Effector CD8-positive, alpha-beta T cell (primary cell): Measurements from ENCODE around the gene MYBPHL.

Experiments used
- DNase-seq: peaks from one replicate; lab custom pipeline; 2025; lab: John Stamatoyannopoulos, UW

MYBPHL gene

DNA sequence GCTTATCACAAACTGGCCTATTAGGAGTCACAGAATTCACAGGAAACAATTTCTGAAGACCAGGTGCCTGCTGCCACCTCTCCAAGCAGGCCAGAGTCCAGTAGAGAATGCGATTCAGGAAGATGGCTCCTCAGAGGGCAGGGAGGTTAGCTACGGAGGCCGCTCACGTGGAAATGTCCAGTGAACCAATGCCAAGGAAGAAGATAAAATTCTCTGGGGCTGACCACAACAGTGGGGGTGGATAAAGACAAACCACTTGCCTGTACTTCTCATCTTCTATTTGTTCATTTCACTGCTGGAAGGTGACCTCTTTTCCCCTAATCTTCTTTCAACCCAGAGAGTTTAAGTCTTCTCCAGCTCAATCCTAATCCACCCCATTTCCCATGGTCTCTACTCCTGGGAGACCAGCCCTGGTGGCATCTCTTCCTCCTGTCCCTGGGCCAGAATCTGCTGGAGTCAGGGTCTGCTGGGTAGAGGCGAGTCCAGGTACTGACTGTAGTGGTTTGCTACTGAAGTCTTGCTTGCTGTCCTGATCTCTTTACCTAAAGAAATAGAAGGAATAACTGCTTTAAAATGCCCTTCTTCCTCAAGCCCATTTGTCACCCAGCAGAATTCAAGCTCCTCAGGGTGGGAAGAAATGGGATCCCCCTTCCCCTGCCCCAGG, 27.1 kb downstream of the MYBPHL start:
- DNase-seq, result no peak

DNA sequence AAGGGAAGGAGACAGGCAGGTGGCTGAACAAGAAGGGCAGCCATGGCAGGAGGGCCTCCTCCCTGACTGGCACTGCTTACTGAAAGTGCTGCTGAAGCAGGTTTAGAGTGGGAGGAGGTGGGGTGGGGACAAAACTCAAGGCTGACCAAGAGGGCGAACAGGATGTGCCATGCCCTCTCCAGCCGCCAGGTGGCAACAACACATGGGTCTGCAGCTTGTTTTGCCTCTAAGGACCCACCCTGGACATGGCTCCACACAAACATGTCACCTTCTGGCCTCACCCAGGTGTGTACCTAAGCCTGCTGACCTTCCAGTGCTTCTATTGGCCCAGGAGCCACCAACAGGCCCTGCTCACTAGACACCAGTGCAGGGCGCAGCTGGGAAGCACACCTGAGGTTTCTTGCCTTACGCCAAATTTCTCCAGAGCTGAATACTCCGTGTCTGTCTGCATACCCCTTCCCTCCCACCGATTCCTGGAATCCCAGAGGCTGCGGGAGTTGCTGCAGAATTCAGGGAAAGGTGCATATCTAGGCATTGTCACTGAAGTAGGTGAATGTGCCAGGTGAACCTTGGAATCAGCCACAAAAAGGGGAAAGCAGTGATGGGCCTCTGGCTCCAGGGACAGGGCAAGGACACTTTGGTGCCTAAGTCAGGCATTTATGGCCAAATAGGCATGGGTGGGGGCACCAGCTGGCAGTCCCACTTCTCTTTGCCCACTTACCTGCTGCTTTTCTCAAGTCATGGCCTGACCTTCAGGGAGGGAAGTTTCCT, 29.2 kb downstream of the MYBPHL start:
- peak; percentile 42 for DNase-seq

DNA sequence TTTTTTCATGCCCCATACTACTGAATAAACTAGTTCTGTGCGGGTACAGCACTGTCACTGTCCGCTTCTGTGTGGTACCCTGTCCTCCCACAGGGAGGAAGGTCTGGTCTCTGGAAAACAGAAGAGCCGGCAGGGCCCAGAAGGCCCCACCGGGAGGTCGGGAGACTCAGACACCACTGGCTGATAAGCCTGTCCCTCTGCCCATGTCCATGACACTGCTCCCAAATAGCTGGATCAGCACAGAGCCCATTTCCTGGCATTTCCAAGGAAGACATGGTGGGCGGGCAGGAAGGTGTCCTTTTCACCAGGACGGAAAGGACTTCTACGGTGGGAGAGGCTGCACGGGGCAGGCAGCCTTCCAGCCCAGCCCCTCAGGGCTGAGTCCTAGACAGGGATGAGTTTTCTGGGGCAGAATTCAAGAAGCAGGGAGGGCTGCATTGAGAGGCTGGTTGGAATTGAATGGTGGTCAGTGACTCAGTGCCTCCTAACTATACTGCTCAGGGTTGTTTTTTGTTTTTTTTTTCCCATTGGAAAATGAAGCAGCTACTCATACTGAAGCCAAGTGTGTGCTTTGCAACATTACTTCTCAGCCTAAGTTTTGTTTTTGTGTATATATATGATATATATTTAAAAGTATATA, 31.0 kb downstream of the MYBPHL start:
- no peak for DNase-seq

DNA sequence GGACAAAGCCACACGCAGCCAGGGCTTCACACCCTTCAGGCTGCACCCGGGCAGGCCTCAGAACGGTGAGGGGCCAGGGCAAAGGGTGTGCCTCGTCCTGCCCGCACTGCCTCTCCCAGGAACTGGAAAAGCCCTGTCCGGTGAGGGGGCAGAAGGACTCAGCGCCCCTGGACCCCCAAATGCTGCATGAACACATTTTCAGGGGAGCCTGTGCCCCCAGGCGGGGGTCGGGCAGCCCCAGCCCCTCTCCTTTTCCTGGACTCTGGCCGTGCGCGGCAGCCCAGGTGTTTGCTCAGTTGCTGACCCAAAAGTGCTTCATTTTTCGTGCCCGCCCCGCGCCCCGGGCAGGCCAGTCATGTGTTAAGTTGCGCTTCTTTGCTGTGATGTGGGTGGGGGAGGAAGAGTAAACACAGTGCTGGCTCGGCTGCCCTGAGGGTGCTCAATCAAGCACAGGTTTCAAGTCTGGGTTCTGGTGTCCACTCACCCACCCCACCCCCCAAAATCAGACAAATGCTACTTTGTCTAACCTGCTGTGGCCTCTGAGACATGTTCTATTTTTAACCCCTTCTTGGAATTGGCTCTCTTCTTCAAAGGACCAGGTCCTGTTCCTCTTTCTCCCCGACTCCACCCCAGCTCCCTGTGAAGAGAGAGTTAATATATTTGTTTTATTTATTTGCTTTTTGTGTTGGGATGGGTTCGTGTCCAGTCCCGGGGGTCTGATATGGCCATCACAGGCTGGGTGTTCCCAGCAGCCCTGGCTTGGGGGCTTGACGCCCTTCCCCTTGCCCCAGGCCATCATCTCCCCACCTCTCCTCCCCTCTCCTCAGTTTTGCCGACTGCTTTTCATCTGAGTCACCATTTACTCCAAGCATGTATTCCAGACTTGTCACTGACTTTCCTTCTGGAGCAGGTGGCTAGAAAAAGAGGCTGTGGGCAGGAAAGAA, 32.0 kb downstream of the MYBPHL start:
- DNase-seq, result no peak

DNA sequence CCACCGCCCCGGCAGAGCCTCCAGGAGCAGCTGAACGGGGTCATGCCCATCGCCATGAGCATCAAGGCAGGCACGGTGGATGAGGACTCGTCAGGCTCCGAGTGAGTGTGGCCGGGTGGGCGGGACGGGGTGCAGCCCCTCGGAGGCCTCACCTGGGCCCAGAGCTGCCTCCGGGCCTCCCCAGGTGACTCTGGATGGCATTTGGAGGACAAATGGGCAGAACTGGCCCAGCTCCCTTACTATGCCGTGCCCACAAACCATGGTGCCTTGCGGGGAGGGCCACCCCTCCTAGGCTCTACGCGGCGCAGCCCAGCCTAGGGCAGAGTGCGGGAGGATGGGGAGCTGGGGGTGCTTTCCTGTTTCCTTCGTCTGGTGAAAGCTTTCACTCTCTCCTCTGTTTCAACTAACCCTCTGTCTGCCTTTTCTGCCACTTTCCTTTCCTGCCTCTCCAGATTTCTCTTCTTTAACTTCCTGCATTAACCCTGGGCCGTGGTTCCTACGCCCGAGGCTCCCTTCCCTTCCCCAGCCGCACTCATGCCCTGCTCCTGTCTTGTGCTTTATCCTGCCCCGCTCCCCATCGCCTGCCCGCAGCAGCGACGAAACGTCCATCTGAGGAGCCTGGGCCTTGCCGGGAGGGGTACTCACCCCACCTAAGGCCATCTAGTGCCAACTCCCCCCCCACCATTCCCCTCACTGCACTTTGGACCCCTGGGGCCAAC, 33.1 kb downstream of the MYBPHL start:
- no peak for DNase-seq

DNA sequence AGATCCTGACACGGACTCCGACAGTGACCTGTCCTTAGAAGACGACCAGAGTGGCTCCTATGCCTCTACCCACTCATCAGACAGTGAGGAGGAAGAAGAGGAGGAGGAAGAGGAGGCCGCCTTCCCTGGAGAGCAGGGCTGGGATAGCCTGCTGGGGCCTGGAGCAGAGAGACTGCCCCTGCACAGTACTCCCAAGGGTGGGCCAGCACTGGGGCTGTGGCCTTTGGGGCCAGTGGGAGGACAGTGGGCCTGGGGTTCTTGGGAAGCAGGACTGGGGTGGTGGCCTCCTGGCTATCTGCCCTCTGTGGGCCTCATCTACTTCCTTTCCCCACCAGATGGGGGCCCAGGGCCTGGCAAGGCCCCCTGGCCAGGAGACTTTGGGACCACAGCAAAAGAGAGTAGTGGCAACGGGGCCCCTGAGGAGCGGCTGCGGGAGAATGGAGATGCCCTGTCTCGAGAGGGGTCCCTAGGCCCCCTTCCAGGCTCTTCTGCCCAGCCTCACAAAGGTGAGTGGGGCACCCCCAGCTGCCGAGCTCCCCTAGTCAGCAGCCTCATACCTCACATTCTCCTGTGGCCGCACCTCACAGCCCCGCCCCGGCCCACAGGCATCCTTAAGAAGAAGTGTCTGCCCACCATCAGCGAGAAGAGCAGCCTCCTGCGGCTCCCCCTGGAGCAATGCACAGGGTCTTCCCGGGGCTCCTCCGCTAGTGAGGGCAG, 33.8 kb downstream of the MYBPHL start:
- DNase-seq, result no peak

DNA sequence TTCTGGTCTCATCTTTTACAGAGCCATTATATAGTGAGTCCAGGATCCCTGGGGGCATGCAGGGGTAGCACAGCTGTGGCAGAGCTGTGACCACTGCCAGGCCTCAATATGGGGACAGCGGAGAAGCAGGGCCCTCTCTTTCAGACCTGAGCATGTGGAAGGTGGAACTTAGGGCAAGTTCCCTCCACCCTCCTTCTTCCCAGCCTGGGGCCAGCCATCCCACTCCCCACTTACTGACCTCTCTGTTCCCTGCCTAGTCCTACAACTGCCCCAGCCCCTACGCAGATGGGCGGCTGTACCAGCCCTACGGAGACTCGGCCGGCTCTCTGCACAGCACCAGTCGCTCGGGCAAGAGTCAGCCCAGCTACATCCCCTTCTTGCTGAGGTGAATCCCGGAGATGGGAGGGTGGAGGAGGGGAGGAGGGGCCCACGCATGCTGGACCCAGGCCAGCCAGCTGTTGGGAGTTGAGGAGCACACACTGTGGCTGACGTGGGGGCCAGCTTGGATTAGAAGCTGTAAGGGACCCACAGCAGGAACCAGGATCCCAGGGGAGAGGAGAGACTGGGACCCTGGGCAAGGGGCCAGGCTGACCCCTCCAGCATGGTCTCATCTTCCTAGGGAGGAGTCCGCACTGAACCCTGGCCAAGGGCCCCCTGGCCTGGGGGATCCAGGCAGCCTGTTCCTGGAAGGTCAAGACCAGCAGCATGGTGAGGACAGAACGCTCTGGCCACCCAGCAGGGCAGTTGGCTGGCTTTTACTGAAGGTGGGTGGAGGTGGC, 34.6 kb downstream of the MYBPHL start:
- DNase-seq, result no peak

DNA sequence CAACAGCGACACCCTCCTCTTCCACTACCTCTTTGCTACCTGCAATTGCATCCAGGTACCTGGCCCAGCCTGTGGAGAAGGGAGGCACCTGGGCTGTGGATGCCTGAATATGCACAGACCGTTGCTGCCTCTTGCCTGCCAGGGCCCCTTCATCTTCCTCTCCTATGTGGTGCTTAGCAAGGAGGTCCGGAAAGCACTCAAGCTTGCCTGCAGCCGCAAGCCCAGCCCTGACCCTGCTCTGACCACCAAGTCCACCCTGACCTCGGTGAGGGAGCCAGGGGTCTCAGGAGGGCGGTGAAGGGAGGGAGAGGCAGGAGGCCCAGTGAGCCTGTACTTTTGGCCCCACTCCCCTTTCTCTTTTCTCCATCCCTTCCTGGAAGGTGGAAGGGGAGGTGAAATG, 35.4 kb downstream of the MYBPHL start:
- no peak for DNase-seq

DNA sequence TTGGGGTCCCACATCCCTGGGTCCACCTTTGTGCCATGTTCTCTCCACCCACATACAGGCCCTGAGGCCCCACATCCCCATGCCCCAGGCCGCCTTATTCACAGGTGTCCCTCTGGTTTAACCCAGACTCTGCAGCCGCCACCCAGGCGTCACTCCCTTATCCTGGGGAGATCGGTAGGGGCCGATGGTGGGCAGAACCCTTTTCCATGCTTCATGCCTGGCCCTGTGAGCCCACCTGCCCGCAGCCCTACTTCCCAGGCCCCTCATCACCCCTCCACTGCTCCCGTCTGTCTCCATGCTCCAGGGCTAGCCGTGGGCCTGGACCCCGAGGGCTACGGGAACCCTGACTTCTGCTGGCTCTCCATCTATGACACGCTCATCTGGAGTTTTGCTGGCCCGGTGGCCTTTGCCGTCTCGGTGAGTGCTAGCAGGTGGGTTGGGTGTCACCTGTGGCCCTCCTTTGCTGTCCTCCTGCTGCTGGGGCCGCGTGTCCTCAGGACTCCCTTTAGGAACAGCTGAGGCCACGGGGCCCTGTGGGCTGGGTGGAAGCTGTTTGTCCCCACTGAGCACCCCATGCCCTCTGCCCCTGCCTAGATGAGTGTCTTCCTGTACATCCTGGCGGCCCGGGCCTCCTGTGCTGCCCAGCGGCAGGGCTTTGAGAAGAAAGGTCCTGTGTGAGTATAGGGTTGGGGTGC, 36.0 kb downstream of the MYBPHL start:
- DNase-seq, result no peak

DNA sequence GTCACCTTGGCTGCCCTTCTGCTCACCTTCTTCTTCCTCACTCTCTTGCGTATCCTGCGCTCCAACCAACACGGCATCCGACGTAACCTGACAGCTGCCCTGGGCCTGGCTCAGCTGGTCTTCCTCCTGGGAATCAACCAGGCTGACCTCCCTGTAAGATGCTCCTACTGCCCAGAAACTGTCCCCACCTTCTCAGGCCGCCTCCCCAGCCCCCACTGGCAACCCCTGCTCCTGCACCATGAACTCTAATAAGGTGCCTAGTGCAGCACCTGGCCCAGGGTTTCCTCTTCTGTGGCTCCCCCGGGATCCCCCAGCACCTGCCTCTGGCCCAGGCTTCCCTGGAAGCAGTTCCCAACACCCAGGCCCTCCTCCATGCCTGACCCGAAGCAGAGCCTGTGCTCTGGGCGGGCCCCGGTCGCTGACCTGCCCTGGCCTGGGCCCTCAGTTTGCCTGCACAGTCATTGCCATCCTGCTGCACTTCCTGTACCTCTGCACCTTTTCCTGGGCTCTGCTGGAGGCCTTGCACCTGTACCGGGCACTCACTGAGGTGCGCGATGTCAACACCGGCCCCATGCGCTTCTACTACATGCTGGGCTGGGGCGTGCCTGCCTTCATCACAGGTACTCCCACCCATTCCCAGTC, 36.7 kb downstream of the MYBPHL start:
- no peak for DNase-seq

DNA sequence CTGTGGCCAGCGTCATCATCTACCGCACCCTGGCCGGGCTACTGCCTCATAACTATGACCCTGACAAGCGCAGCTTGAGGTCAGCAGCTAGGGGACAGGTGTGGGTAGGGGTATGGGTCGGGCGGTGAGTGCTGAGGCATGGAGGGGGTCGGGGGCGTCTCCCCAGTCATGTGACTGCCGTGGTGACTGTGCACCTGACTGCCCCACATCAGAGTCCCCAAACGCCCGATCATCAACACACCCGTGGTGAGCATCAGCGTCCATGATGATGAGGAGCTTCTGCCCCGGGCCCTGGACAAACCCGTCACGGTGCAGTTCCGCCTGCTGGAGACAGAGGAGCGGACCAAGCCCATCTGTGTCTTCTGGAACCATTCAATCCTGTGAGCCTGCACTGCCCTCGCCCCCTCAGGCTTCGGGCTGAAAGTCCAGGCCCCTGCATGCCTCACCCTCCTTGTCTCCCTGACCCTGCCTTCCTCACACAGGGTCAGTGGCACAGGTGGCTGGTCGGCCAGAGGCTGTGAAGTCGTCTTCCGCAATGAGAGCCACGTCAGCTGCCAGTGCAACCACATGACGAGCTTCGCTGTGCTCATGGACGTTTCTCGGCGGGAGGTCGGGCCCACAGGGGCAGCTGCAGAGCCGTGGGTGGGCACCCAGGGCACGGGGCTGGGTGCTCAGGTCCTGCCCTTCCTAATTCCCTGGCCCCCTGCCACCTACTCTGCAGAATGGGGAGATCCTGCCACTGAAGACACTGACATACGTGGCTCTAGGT, 37.4 kb downstream of the MYBPHL start:
- DNase-seq, result no peak

DNA sequence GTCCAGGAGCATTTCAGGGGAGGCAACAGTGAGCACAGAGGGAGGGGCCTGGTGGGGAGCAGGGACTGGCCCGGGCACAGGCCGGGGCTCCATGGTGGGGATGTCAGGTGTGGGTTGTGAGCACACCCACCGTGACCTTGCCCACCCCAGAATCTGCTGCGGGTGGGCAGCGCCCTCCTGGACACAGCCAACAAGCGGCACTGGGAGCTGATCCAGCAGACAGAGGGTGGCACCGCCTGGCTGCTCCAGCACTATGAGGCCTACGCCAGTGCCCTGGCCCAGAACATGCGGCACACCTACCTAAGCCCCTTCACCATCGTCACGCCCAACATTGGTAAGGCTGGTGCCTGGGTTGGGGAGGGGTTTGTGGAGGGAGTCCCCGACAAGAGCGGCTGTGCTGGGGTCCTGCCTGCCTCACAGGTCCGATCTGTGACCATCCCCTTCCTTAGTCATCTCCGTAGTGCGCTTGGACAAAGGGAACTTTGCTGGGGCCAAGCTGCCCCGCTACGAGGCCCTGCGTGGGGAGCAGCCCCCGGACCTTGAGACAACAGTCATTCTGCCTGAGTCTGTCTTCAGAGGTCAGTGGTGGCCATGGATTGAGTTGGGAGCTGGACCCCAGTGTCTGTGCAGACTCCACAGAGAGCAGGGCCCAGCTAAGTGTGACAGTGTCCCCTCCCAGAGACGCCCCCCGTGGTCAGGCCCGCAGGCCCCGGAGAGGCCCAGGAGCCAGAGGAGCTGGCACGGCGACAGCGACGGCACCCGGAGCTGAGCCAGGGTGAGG, 38.2 kb downstream of the MYBPHL start:
- DNase-seq, result no peak

DNA sequence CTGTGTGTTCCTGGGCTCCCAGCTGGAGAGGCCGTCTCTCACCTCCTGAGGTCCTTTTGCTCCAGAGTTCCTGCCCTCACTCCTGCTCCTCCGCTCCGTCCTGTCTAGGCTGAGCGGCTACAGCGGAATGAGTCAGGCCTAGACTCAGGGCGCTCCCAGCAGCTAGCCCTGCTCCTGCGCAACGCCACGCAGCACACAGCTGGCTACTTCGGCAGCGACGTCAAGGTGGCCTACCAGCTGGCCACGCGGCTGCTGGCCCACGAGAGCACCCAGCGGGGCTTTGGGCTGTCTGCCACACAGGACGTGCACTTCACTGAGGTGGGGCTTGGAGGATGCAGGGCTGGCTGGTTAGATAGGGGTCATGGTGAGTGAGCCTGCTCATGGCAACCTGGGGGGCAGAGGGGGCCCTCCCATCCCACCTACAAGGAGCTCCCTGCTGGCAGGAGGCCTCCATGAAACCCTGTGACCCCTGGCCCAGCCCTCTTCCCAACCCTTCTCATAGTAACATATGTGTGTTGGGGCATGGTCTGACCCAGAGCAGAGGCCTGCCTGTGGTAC, 39.0 kb downstream of the MYBPHL start:
- DNase-seq, result no peak

DNA sequence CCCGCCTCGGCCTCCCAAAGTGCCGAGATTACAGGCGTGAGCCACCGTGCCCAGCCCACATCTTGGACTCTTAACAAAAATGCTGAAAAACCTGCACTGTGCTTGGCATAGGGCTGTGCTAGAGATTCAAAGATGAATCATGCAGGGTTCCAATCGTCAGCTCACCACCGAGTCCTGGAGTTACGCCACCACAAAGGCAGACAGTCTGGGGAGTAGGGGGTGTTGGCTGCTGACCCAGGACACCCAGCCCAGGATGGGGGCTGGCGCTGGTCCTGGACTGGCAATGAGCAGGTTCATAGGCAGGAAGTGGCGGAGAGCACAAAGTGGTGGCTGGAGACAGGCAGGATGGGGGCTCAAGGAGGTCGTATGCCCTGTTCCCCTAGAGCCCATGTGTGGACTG, 39.8 kb downstream of the MYBPHL start:
- DNase-seq, result no peak

DNA sequence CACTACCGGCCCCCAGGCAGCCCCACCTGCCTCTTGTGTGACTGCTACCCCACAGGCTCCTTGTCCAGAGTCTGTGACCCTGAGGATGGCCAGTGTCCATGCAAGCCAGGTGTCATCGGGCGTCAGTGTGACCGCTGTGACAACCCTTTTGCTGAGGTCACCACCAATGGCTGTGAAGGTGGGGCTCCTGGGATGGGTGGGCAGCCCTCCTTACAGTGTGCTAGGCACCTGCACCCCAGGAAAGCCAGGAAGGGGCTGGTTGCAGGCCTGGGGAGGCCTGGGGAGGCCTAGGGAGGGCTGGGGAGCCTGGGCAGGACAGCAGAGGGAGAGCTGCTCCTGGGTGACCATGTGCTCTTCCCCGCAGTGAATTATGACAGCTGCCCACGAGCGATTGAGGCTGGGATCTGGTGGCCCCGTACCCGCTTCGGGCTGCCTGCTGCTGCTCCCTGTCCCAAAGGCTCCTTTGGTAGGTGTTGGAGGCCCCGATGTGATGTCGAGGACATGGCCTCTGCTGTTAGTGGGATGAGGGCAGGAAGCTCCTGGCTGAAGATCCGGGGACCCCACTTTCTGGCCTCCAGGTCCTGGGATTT, 41.0 kb downstream of the MYBPHL start:
- DNase-seq, result no peak

DNA sequence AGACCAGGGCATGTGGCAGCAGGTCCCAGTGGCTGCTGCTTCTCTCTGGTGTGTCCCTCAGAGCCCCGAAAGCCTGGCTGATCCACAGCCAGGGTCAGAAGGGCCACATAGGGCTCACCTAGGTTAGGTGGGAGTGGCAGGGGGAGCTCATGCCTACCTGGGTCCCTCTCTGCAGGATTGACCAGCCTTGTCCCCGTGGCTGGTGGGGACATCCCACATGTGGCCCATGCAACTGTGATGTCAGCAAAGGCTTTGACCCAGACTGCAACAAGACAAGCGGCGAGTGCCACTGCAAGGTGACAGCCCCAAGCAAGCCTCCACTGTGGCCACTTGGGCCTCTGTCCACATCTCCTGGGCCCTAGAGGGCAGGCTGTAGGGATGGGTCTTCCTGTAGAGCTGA, 41.8 kb downstream of the MYBPHL start:
- no peak for DNase-seq

DNA sequence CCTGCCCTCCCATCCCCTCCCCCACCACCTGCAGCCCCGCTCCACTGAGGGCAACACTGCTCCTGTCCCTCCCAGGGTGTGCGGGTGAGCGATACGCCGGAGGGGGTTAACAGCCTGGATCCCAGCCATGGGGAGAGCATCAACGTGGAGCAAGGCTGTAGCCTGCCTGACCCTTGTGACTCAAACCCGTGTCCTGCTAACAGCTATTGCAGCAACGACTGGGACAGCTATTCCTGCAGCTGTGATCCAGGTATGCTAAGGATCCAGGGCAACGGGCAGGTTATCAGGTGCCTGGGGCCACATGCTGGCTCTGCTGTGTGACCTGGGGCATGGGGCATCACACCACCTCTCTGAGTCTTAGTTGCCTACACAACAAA, 42.4 kb downstream of the MYBPHL start:
- DNase-seq, result no peak
